ENCODE results near the gene MARK4.

GRCh38 chr19:45320997-45321775 is 70.1 kb downstream of the MARK4 start:
- TF ChIP-seq POLR2A (IDR thresholded peaks at IDR 0.05) (no peak), CTCF (IDR thresholded peaks at IDR 0.05) (no peak)
